ENCODE data around the gene DGKD. TPM values are rescaled to one million over a fixed set of nuclear protein-coding genes. Genes with fewer than 3 reads are reported as not detected.

Gene DGKD
- polyA plus RNA-seq, 1 donor = 21.9 TPM

- no peak for DNase-seq (ENCODE audit: low read depth)
These were observed 141.5 kb downstream of the DGKD start for GRCh38 chr2:233495503-233496496.

DNA sequence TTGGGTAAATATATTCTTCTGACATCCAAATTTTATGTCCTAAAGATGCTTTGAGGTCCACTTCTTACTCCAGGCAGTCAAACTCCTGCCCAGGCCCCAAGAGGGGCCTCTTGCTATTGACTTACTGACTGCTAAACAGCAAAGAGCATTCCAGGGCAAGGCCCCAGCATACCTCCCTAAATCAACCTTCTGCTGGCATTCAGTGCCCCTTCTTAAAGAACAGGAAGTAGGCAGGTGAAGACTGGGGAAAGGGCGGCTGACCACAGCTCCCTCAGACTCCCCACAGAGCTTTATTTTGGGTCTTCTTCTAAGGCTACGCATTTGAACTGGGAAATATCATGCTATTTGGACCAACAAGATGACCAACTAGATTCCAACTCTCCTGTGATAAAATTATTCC is 143.4 kb downstream of the DGKD start:
- no peak for DNase-seq (ENCODE audit: low read depth)

GRCh38 chr2:233498126-233498525 is 143.8 kb downstream of the DGKD start:
- no peak for DNase-seq (ENCODE audit: low read depth)

GRCh38 chr2:233499928-233500327 is 145.6 kb downstream of the DGKD start:
- no peak for DNase-seq (ENCODE audit: low read depth)

DNA sequence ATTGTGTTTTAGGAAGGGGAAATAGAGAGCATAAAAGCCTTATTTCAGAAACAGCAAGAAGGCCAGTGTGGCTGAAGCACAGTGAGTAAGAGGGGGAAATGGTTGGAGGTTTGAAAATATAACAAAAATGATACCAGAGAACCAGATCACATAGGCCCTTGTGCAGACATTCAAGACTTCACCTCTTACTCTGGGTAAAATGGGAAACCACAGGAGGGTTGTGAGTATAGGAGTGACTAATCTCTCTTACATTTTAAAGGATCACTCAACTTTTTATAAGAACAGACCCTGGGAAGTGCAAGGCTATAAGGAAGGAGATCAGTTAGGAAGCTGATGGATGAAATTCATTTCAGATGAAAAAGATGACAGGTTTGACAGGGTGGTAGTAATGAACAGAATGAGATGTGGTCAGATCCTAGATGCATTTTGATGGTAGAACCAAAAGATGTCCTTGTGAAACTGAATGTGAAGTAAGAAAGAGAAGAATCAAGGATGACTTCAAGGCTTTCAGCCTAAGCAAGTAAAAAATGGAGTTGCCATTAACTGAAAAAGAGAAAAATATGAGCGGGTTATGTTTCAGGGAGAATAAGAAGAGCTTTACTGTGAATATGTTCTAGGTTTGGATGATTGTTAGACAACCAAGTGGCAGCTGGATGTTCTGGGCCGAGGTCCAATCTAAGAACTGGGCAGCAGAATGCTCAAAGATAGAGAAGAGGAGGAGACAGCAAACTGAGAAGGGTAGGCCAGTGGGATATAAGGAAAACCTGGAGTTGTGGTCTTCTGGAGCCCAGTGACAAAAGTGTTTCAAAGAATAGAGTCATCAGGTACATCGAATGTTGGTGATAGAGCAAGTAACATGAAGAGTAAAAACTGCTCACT is 147.1 kb downstream of the DGKD start:
- DNase-seq (ENCODE audit: low read depth) = no peak

DNA sequence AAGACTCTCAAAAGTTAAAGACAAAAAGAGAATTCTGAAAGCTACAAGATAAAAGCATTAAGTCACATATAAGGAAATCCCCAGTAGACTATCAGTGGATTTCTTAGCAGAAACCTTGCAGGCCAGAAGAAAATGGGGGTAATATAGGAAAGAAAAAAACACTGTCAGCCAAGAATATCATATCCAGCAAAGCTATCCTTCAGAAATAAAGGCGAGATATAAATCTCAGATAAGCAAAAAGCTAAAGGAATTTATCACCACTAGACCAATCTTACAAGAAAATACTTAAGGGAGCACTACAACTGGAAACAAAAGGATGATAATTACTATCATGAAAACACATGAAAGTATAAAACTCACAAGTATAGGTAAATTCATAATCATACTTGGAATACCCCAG is 149.2 kb downstream of the DGKD start:
- no peak for DNase-seq (ENCODE audit: low read depth)

GRCh38 chr2:233503947-233504637 is 149.8 kb downstream of the DGKD start:
- DNase-seq (ENCODE audit: low read depth) = no peak

DNA sequence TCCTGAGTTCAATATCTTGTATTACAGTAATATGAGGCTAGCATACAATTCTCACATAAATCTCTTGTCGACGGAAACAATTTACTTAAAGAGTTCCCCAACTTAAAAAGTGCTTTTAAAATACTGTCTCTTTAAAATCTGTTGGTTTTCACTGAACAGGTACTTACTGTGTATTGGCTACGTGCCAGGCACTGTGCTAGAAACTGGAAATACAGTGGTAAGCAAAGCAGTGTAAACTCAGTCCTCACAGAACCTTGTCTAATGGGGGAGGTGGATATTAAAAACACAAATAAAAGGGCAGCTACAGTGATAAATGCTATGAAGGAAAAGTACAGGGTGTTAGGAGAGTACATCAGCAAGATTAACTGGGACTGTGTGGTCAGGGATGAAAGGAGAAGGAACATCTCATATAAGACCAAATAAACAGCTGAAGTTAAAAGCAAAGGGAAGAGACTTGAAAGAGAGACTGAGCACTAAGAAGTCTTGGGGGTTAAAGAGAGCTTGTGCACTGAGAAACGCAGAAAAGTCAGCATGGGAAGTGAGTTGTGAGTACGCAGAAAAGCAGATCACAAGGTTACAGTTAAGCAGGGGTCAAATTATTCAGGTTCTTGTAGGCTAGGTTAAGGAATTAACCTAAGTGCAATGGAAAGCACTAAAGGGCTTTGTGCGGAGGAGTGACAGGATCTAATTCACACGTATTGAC is 159.8 kb downstream of the DGKD start:
- no peak for DNase-seq (ENCODE audit: low read depth)

DNA sequence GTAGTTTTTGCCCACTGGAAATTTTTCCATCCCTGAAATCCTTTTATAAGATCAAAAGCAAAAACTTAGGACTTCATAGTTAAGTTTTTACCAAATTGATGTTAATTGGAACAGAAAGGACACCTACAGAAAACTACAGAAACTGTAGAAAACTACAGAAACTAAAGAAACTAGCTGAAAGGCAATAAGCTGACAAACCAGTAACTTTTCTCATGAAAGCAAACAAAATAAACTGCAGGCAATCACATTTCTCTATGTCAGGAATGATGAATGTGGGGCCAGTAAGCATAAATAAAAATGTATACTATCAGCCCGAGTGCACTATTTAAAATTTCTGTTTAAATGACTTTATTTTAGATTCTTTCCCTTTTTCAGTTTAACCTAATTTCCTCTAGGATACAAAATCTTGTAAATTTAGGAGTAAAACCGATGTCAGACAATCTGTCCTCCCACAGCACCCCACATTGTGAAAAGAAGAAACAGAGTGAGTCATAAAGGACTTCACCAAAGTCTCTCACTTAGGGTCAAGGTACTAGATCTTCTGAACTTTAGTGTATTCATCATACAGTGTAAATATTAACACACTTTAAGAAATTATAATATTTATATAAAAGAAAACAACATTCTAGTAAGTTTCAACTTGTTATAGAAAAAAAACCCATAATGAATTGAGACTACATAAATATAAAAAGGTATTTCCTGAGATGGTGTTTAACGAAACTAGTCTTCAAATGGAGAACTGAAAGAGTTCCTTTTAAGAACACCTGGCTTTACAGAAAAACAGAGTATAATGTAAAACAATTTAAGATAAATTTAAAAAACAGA is 165.7 kb downstream of the DGKD start:
- DNase-seq (ENCODE audit: low read depth) = no peak

Other genes with a start within 250 kb of the DGKD start
- 17.4 TPM for gene ATG16L1, start 102.8 kb upstream of the DGKD start, polyA plus RNA-seq (ENCODE audit: insufficient read length)
- gene SAG, start 46.7 kb upstream of the DGKD start, polyA plus RNA-seq (ENCODE audit: insufficient read length) = 0.10 TPM
- gene USP40, start 212.3 kb downstream of the DGKD start, polyA plus RNA-seq (ENCODE audit: insufficient read length) = 21.3 TPM